Astrocyte of the cerebellum (primary cell): Measurements from ENCODE around the gene RPL37A.

Source experiments
- DNase-seq: peaks from one replicate; pipeline ENCODE4 v3.0.0-alpha.2; 2011; ENCODE audit warnings: low read depth
- H3K4me3 ChIP-seq: 2 replicates; pipeline ENCODE4 v1.5.1; 2011; ENCODE audit warnings: mild to moderate bottlenecking, low read depth, low read length, moderate library complexity
- CTCF ChIP-seq: IDR thresholded peaks from 2 replicates; pipeline ENCODE4 v1.5.1; 2012; ENCODE audit warnings: low read length, low read depth, moderate library complexity, mild to moderate bottlenecking; ENCODE audit errors: missing control alignments
- in situ Hi-C: cut with HindIII; loops from 2 replicates; pipeline ENCODE4 v1.10.0; 2017; ENCODE audit warnings: low sequenced_read_pairs

The RPL37A gene

GRCh38 chr2:216532562-216532961, 33.9 kb downstream of the RPL37A start:
- H3K4me3 ChIP-seq = no peak overlapping the region
- DNase-seq = no peak
- TF ChIP-seq CTCF = no peak
- in situ Hi-C loops = no loop called here

- no peak overlapping the region for H3K4me3 ChIP-seq
- TF ChIP-seq CTCF = no peak
- in situ Hi-C loops = no loop called here
- DNase-seq = no peak
These were observed 35.0 kb downstream of the RPL37A start for GRCh38 chr2:216533609-216534008.

GRCh38 chr2:216534809-216535208, 36.2 kb downstream of the RPL37A start:
- H3K4me3 ChIP-seq = no peak overlapping the region
- no peak for TF ChIP-seq CTCF
- DNase-seq = no peak
- in situ Hi-C loops = no loop called here

GRCh38 chr2:216535454-216535995, 36.9 kb downstream of the RPL37A start:
- DNase-seq = no peak
- in situ Hi-C loops = no loop called here
- no peak overlapping the region for H3K4me3 ChIP-seq
- no peak for TF ChIP-seq CTCF

GRCh38 chr2:216536734-216537210, 38.1 kb downstream of the RPL37A start:
- DNase-seq = no peak
- in situ Hi-C loops = no loop called here
- H3K4me3 ChIP-seq = no peak overlapping the region
- no peak for TF ChIP-seq CTCF

GRCh38 chr2:216537366-216537765, 38.7 kb downstream of the RPL37A start:
- DNase-seq = no peak
- no peak overlapping the region for H3K4me3 ChIP-seq
- no peak for TF ChIP-seq CTCF
- in situ Hi-C loops = no loop called here
